Measurements from ENCODE around the gene ZMYM2. TPM values are rescaled to one million over a fixed set of nuclear protein-coding genes. Genes with fewer than 3 reads are reported as not detected.

The ZMYM2 gene
- total RNA-seq, 2 experiments from 2014 or later, result 59.9 to 64.7 TPM

DNA sequence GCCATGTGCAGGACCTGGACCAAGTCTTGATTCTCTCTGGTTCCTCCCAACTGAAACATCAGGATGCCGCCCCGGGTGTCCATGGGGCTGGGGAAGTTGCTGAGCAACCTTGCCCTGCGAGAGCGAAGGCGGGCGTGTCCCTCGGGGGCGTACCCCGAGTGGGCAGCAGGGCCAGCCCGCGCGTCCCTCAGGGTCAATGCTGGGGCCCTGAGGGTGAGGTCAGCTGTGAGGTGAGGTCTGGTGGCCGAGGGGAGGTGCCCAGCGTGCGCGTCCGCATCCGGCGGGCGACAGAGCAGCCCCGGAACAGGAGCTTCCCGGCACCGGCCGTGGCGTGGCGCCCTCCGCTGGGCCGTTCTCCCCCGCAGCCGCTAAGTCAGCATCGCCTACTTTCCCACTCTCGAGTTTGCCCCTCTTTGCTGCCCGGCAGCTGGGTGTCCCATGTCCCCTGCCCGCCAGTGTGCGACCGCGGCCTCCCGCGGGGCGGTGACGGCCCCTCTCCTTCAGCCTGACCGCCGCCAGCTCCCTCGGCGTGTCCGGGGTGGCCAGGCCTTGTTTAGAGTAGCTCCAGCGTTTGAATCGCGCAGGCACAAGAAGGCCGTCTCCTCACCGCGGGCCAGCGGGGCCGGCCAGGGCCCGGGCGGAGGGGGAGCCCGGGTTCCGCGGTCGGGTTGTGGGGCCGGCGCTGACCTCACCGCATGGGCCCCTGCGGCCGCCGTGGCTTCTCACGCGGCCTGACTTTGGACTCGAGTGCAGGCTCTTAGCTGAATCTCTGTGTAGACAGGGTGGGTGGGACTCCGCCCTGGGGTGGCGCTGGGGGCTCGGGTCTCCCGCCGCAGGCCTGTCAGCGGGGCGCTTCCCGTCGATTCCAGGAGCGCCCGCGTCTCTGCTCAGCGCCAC lies 169.3 kb downstream of the ZMYM2 start:
- no peak for DNase-seq (ENCODE audit: low spot score)
- no peak overlapping the region for H2AFZ ChIP-seq (ENCODE audit: low read length)

DNA sequence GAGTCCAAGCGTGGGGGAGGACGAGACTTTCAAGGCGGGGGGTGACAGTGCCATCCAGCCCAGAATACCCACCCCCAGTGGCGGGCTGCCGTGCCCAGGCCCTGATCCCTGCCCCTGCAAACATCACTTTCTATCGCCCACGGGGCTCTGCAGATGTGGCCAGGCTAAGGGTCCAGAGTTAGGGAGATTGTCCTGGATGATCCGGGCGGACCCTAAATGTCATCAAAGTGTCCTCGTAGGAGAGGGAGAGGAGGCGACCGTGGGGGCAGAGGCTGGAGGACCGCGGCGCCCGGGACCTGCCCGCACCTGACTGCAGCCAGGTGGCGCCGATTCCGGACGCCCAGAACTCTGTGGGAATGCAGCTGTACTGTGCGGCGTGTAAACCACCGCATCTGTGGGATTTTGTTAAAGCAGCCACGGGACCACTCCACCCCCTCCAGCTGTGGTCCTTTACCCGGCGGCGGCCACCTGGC lies 170.0 kb downstream of the ZMYM2 start:
- Histone ChIP-seq H3K36me3 (ENCODE audit: insufficient read depth, low read length) (no peaks in the 10 kb centered on the region), H4K20me1 (ENCODE audit: insufficient read depth, low read length) (no peaks in the 10 kb centered on the region), H3K4me2 (ENCODE audit: low read length) (no peak overlapping the region), H3K79me2 (ENCODE audit: insufficient read depth, low read depth, low read length) (no peaks in the 10 kb centered on the region), H3K27ac (ENCODE audit: low read depth, low read length, poor library complexity, severe bottlenecking) (no peak overlapping the region), H3K9me2 (ENCODE audit: insufficient read depth, low read length) (no peaks in the 10 kb centered on the region), H3K4me1 (ENCODE audit: insufficient read depth, low read length, poor library complexity, severe bottlenecking) (no peaks in the 10 kb centered on the region), H3K9me3 (ENCODE audit: low read length) (no peaks in the 10 kb centered on the region), H2AFZ (ENCODE audit: low read length) (0 out of 2 replicates have a peak overlapping the region, but pooled peaks have one; percentile 41), H3K4me3 (ENCODE audit: low read depth, low read length, poor library complexity, severe bottlenecking) (no peak overlapping the region)
- ChIA-PET CTCF (ENCODE audit: unreplicated experiment) (no interaction called here), POLR2A (no interaction called here)
- TF ChIP-seq EZH2phosphoT487 (IDR thresholded peaks at IDR 0.05; ENCODE audit: borderline replicate concordance, low read depth, low read length), result no peak
- TF ChIP-seq, protein P1, sequence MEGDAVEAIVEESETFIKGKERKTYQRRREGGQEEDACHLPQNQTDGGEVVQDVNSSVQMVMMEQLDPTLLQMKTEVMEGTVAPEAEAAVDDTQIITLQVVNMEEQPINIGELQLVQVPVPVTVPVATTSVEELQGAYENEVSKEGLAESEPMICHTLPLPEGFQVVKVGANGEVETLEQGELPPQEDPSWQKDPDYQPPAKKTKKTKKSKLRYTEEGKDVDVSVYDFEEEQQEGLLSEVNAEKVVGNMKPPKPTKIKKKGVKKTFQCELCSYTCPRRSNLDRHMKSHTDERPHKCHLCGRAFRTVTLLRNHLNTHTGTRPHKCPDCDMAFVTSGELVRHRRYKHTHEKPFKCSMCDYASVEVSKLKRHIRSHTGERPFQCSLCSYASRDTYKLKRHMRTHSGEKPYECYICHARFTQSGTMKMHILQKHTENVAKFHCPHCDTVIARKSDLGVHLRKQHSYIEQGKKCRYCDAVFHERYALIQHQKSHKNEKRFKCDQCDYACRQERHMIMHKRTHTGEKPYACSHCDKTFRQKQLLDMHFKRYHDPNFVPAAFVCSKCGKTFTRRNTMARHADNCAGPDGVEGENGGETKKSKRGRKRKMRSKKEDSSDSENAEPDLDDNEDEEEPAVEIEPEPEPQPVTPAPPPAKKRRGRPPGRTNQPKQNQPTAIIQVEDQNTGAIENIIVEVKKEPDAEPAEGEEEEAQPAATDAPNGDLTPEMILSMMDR (conservative IDR thresholded peaks at IDR 0.05; ENCODE audit: low read length), result peak; percentile 42
- intact Hi-C loops (cut with micrococcal nuclease; ENCODE audit: unreplicated experiment), result no loop called here
- no peak for DNase-seq (ENCODE audit: low spot score)
- no TSS peak for BruUV-seq (replicated peaks)

More for the DNA sequence above, 169.3 kb downstream of the ZMYM2 start:
- no TSS peak for BruUV-seq (replicated peaks)
- TF ChIP-seq EZH2phosphoT487 (IDR thresholded peaks at IDR 0.05; ENCODE audit: borderline replicate concordance, low read depth, low read length), result no peak
- TF ChIP-seq, protein P1 (conservative IDR thresholded peaks at IDR 0.05; ENCODE audit: low read length), result no peak
- CTCF ChIA-PET (ENCODE audit: unreplicated experiment), result interaction anchor here (0.6 kb wide), 1 partner anchor 45 kb away, joined by 3 read pairs; no protein-coding TSS in a partner anchor
- H3K79me2 ChIP-seq (ENCODE audit: insufficient read depth, low read depth, low read length), result no peaks in the 10 kb centered on the region
- no peaks in the 10 kb centered on the region for H4K20me1 ChIP-seq (ENCODE audit: insufficient read depth, low read length)
- no peaks in the 10 kb centered on the region for H3K4me1 ChIP-seq (ENCODE audit: insufficient read depth, low read length, poor library complexity, severe bottlenecking)
- no peak overlapping the region for H3K27ac ChIP-seq (ENCODE audit: low read depth, low read length, poor library complexity, severe bottlenecking)
- intact Hi-C loops (cut with micrococcal nuclease; ENCODE audit: unreplicated experiment), result no loop called here
- H3K4me3 ChIP-seq (ENCODE audit: low read depth, low read length, poor library complexity, severe bottlenecking), result no peak overlapping the region
- no peaks in the 10 kb centered on the region for H3K36me3 ChIP-seq (ENCODE audit: insufficient read depth, low read length)
- no peaks in the 10 kb centered on the region for H3K9me3 ChIP-seq (ENCODE audit: low read length)
- no peaks in the 10 kb centered on the region for H3K9me2 ChIP-seq (ENCODE audit: insufficient read depth, low read length)
- H3K4me2 ChIP-seq (ENCODE audit: low read length), result peak overlapping the region; percentile 16; the same call in 1 of the 2 replicates
- POLR2A ChIA-PET, result interaction anchor here (0.6 kb wide), 1 partner anchor 11 kb away, joined by 3 read pairs; no protein-coding TSS in a partner anchor

DNA sequence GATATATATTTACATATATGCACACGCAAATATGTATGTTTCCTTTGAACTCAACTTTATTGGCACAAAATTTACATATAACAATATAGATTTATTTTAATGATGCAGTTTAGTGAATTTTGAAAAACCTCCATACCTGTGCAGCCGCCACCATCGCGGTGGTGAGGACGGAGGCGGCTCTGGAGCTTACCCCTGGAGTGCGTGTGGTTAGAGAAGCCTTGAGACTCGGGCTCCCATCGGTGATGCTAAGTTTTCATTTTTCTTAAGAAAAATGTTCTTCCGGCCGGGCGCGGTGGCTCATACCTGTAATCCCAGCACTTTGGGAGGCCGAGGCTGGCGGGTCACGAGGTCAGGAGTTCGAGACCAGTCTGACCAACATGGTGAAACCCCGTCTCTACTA lies 170.5 kb downstream of the ZMYM2 start:
- intact Hi-C loops (cut with micrococcal nuclease; ENCODE audit: unreplicated experiment), result no loop called here
- POLR2A ChIA-PET, result no interaction called here
- no peak overlapping the region for H3K4me2 ChIP-seq (ENCODE audit: low read length)

More for the DNA sequence above, 170.5 kb downstream of the ZMYM2 start:
- Histone ChIP-seq H3K9me3 (ENCODE audit: low read length) (no peaks in the 10 kb centered on the region), H3K9me2 (ENCODE audit: insufficient read depth, low read length) (no peaks in the 10 kb centered on the region), H3K36me3 (ENCODE audit: insufficient read depth, low read length) (no peaks in the 10 kb centered on the region), H3K4me1 (ENCODE audit: insufficient read depth, low read length, poor library complexity, severe bottlenecking) (no peaks in the 10 kb centered on the region), H4K20me1 (ENCODE audit: insufficient read depth, low read length) (no peaks in the 10 kb centered on the region), H3K79me2 (ENCODE audit: insufficient read depth, low read depth, low read length) (no peaks in the 10 kb centered on the region), H2AFZ (ENCODE audit: low read length) (0 out of 2 replicates have a peak overlapping the region, but pooled peaks have one; percentile 41), H3K4me3 (ENCODE audit: low read depth, low read length, poor library complexity, severe bottlenecking) (no peak overlapping the region), H3K27ac (ENCODE audit: low read depth, low read length, poor library complexity, severe bottlenecking) (no peak overlapping the region)
- no peak for DNase-seq (ENCODE audit: low spot score)
- no TSS peak for BruUV-seq (replicated peaks)
- TF ChIP-seq, protein P1 (conservative IDR thresholded peaks at IDR 0.05; ENCODE audit: low read length), result no peak
- no peak for TF ChIP-seq EZH2phosphoT487 (IDR thresholded peaks at IDR 0.05; ENCODE audit: borderline replicate concordance, low read depth, low read length)
- CTCF ChIA-PET (ENCODE audit: unreplicated experiment), result no interaction called here
